ENCODE data around the gene TTYH1. TPM values are rescaled to one million over a fixed set of nuclear protein-coding genes. Genes with fewer than 3 reads are reported as not detected.
A peak's percentile ranks its signal among the peaks of the same experiment; 100 is the strongest.

TTYH1 gene
- total and polyA plus RNA-seq, 4 donors, result 0.05 to 0.46 (median 0.18) TPM; not detected in 1

DNA sequence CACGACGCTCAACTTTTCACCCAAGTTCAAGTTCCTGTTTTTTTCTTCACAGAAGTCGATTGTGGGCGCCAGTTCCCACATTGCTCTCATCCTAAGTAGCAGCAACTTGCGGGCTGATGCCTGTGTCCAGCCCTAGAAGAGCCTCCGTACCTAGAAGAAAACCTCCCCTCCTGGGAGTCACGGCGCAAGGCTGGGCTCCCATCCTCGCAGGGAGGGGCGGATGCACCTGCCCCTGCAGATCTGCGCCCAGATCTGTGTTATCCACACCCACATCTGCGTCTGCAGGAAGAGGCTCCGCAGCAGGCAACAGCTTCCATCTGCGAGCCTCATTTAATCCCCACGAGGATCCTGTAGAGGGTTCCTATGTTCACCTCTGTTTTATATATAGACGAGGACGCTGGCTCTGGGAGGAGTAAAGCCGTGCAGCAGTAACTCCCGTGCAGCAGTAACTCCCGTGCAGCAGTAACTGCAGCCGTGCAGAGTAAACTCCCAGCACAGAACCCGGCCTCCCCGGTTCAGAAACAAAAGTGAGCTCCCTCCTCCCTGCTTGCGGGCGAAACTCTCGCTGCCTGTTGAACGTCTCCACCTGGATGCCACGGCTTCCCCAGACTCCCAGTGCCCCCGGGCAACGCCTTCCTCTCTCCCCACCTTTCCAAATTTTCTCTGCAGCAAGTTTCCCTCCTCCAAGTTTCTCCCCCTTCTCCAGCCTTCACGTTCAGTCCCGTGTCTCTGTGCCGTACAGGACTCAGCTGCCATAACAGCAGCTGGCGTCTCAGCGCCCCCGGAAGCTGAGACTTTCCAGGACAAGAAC is 27.1 kb upstream of the TTYH1 start:
- DNase-seq, result peak; percentile 19 to 45 (median 35)
- WGBS, 2 donors, result 1 to 3% methylated on average over 36 of the region's 36 CpGs
- H3K27me3 ChIP-seq (ENCODE audit: control insufficient read depth in 3 of 3, insufficient read depth in 3 of 3, low read length in 2 of 3), result peaks cover 5 to 11% (median 6%) of the 10 kb centered on the region in 3 donors
- H3K9ac ChIP-seq (ENCODE audit: insufficient read depth in 1 of 2, low read length in 2 of 2), result peak overlapping the region in 1 of 2 donors; percentile 16
- no peak overlapping the region for H3K4me3 ChIP-seq
- H3K27ac ChIP-seq (ENCODE audit: low read depth in 1 of 2, low read length in 1 of 2), result peak overlapping the region in 1 of 2 donors; percentile 9
- no peaks in the 10 kb centered on the region for H3K36me3 ChIP-seq (ENCODE audit: control insufficient read depth in 4 of 4, insufficient read depth in 4 of 4, low read length in 4 of 4)
- H3K4me1 ChIP-seq (ENCODE audit: control insufficient read depth in 5 of 5, insufficient read depth in 5 of 5, low read length in 5 of 5), result peaks cover 0 to 4% (median 0%) of the 10 kb centered on the region in 5 donors
- no peak for ATAC-seq (ENCODE audit: insufficient read depth, low FRiP score)
- H3K9me3 ChIP-seq (ENCODE audit: control insufficient read depth in 4 of 4, insufficient read depth in 3 of 4, low read length in 3 of 4), result no peaks in the 10 kb centered on the region
- TF ChIP-seq CTCF (IDR thresholded peaks at IDR 0.05; ENCODE audit: control extremely low read depth, extremely low read depth), result no peak

- H3K27me3 ChIP-seq (ENCODE audit: control insufficient read depth in 3 of 3, insufficient read depth in 3 of 3, low read length in 2 of 3), result peaks cover 5 to 11% (median 6%) of the 10 kb centered on the region in 3 donors
- no peak overlapping the region for H3K4me3 ChIP-seq
- ATAC-seq (ENCODE audit: insufficient read depth, low FRiP score) (no peak), DNase-seq (no peak)
- H3K9ac ChIP-seq (ENCODE audit: insufficient read depth in 1 of 2, low read length in 2 of 2), result no peak overlapping the region
- no peaks in the 10 kb centered on the region for H3K9me3 ChIP-seq (ENCODE audit: control insufficient read depth in 4 of 4, insufficient read depth in 3 of 4, low read length in 3 of 4)
- 30 to 35% methylated on average over 9 of the region's 9 CpGs for WGBS, 2 donors
- TF ChIP-seq CTCF (IDR thresholded peaks at IDR 0.05; ENCODE audit: control extremely low read depth, extremely low read depth), result no peak
- H3K36me3 ChIP-seq (ENCODE audit: control insufficient read depth in 4 of 4, insufficient read depth in 4 of 4, low read length in 4 of 4), result no peaks in the 10 kb centered on the region
- peaks cover 0 to 4% (median 0%) of the 10 kb centered on the region in 5 donors for H3K4me1 ChIP-seq (ENCODE audit: control insufficient read depth in 5 of 5, insufficient read depth in 5 of 5, low read length in 5 of 5)
- peak overlapping the region in 1 of 2 donors; percentile 21 for H3K27ac ChIP-seq (ENCODE audit: low read depth in 1 of 2, low read length in 1 of 2)
These were observed 26.5 kb upstream of the TTYH1 start for GRCh38 chr19:54388802-54389139.

DNA sequence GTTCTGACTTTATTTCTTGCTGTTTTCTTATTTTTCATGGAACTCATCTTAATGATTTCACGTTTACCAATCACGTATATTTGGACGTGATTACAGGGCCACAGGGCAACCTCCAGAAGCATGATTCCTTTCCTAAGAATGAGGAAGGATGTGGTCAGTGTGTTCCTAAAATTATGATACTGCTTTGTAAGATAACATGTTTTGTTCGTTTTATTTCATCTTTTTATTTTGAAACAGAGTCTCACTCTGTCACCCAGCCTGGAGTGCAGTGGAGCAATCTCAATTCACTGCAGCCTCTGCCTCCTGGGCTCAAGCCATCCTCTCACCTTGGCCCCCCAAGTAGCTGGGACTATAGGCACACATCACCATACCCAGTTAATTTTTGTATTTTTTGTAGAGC is 25.7 kb upstream of the TTYH1 start:
- H3K27ac ChIP-seq (ENCODE audit: low read depth in 1 of 2, low read length in 1 of 2), result no peak overlapping the region
- H3K9ac ChIP-seq (ENCODE audit: insufficient read depth in 1 of 2, low read length in 2 of 2), result no peak overlapping the region
- TF ChIP-seq CTCF (IDR thresholded peaks at IDR 0.05; ENCODE audit: control extremely low read depth, extremely low read depth), result no peak
- H3K4me1 ChIP-seq (ENCODE audit: control insufficient read depth in 5 of 5, insufficient read depth in 5 of 5, low read length in 5 of 5), result peaks cover 0 to 4% (median 0%) of the 10 kb centered on the region in 5 donors
- H3K27me3 ChIP-seq (ENCODE audit: control insufficient read depth in 3 of 3, insufficient read depth in 3 of 3, low read length in 2 of 3), result peaks cover 5 to 11% (median 6%) of the 10 kb centered on the region in 3 donors
- H3K9me3 ChIP-seq (ENCODE audit: control insufficient read depth in 4 of 4, insufficient read depth in 3 of 4, low read length in 3 of 4), result no peaks in the 10 kb centered on the region
- H3K4me3 ChIP-seq, result no peak overlapping the region
- H3K36me3 ChIP-seq (ENCODE audit: control insufficient read depth in 4 of 4, insufficient read depth in 4 of 4, low read length in 4 of 4), result no peaks in the 10 kb centered on the region
- WGBS, 2 donors, result 26 to 53% methylated on average over 4 of the region's 4 CpGs
- ATAC-seq (ENCODE audit: insufficient read depth, low FRiP score), result no peak
- DNase-seq, result no peak

Data from lung (tissue), 12 donors.